NCI-H2196 treated with DMSO at 0.1 percent for 48 hours (cell line): Measurements from ENCODE around the gene NPC1L1.

Experiments used
- DNase-seq: peaks from one replicate; lab custom pipeline; 2025; ENCODE audit not compliant: unreplicated experiment; lab: John Stamatoyannopoulos, UW

NPC1L1 gene

GRCh38 chr7:44538093-44538797 is 2.9 kb downstream of the NPC1L1 start:
- no peak for DNase-seq

- DNase-seq: no peak
These were observed 3.7 kb downstream of the NPC1L1 start for GRCh38 chr7:44537442-44537841.

DNA sequence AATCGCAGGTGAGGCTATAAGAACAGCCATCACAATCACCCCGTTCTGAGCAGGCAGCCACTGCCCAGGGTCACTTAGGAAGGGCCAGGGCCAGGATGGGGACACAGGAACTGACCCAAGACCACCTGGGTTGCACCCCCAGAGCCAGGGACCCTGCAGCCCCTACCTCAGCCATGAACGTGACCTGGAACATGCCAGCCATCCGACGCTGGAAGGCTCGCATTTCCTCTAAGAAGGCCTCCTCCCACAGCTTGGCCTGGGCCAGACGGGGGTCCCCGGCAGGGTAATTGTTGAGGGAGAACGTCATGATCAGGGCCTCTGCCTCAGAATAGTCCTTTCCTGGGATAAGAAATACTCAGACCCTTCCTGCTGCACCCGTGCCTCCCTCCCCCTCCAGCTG is 5.0 kb downstream of the NPC1L1 start:
- no peak for DNase-seq

DNA sequence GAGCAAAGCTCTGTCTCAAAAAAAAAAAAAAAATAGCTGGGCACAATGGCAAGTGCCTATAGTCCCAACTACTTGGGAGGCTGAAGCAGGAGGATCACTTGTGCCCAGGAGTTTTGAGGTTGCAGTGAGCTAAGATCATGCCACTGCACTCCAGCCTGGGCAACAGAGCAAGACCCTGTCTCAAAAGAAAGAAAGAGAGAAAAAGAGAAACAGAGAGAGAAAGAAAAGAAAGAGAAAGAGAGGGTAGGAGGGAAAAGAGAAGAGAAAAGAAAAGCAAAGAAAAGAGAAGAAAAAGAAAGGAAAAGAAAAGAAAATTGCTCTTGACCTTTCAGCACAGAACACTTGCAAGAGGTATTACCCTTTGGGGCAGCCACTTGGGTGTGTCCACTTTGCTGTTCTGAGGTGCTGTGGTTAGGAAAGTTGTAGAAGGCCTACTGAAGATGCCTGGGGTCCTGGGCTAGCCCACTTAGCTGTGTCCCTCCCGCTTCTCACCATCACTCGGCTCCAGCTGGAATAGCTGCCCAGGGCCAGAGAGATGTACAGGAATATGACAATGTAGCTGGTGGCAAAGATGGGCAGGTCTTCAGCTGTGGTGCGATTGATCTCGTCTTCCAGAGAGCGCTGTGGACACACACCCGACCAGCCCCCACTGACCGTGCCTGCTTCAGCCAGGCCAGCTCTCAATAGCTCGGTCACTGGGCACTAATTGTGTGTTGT is 5.6 kb downstream of the NPC1L1 start:
- no peak for DNase-seq

GRCh38 chr7:44534501-44534900 is 6.6 kb downstream of the NPC1L1 start:
- peak; percentile 21 for DNase-seq

DNA sequence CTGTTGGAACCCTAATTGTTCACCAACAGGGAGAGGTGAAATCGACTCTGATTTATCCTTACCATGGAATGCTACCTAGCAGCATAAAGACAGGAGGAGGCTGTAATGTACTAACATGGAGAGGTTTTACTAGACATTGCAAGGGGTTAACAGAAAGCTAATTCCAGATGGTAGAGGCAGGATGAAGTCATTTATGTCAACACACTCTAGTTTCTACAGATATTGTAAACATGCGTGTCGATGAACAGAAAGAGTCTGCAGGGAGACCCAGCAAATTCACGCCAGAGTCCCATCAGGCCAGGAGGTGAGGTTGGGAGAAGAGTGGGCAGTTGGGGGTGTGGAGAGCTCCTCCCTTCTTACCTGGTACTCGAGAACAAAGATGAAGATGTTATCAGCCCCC is 7.0 kb downstream of the NPC1L1 start:
- peak; percentile 46 for DNase-seq

DNA sequence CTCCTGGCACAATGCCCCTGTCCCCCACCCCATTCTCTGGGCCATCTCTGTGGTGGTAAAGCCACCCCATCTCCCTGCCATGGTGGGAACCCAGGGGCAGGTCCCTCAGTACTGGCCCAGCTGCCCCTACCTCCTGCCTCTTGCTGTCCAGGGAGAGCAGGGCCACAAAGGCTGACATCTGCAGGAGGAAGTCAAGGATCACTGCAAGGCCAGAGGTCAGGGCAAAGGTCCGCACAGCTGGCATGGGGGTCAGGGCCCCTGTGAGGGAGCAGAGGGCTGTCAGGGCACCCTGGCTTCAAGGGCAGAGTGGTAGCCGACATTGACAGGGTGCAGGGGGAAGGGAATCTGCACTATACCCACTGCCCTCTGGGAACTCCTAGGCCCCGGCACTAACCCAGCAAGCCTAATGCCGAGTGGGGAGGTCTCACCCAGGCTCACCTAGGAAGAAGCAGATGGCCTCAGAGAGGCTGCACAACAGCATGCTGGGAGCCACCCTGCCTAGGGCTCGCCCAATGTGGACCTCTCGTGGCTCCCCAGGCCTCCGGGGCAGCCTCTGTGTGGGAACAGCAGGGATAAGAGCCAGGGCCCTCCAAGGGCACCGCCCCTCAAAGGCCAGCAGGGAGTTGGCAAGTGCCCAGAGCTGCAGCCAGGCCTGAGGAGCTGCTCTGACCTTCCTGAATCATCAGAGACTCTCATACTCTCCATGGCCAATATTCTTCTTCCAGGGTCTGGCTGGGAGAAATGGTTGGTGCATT is 7.7 kb downstream of the NPC1L1 start:
- peak; percentile 46 for DNase-seq

DNA sequence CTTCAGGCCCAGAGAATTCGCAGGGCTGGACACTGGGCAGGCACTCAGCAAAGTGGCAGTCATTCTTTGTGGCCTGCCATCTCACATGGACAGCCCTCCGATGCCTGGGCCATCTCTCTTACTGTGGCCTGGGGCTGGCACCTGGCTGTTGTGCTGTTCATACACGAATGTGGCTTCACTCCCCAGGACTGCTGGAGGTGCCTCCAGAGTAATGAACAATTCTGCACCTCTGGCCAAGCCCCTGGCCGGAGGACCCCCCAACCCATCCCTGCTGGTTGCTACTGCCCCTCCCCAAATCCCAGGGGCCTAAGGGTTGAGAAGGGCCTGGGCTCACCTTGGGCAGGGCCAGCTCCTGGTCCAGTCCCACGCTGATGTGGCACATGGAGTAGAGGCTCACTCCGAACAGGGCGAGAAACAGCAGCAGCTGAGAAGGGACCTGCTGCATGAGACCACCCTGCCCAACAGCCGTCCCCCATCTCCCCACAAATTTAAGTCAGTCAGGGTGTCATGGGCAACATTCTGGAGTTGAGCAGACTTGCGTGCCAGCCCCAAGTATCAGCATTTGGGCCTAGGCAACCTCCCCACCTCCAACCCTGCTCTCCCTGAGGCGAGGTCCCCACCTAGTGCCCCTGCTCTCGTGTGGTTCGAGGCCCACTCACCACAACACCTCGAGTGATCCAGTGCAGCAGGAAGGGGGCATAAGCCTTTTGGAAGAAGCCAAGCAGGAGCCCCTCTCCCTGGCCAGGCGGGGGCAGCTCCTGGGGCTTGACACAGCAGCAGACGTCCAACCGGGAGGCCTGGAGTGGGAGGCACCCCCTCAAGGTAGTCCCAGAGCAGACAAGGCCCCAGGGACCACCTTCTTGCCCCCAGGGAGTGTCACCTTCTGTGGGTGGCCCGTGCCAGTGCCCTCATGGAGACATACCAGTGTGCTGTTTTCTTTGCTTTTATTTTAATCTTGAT is 9.4 kb downstream of the NPC1L1 start:
- no peak for DNase-seq

DNA sequence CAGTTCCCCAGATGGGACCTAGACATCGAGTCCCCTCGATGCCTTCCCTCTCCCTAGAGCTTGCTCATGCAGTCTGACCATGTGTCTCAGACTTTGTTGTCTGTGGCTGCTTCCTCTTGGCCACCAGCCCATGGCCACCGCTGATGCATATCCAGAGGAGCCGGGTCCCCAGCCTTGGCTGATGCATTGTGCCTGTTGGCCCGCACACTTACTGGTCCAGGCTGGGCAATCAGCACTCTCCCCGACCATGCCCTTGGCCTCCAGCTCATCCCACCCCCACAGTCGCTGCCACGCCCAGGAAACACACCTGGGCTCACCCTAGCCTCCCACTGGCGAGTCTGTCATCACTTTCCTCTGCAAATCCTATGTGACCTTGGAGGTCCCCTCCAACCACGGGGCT is 10.1 kb downstream of the NPC1L1 start:
- no peak for DNase-seq

GRCh38 chr7:44524811-44525388 is 16.2 kb downstream of the NPC1L1 start:
- DNase-seq: no peak

DNA sequence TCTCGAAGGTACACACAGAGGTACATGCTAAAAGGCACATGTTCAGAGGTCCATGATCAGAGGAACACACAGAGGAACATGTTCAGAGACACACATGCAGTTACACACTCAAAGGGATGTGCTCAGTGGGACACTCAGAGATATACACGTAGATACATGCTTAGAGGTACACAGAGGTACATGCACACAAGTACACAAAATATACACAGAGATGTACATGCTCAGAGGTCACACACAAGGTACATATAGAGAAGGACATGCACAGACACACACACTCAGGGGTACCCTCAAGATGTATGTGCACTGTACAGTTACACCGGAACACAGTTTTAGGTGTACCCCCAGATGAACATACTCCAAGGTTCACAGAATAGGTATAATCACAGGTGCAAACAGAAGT is 18.8 kb downstream of the NPC1L1 start:
- no peak for DNase-seq

- DNase-seq: no peak
These were observed 19.6 kb downstream of the NPC1L1 start for GRCh38 chr7:44521347-44522095.

- no peak for DNase-seq
These were observed 20.6 kb downstream of the NPC1L1 start for GRCh38 chr7:44520574-44520973.

GRCh38 chr7:44519546-44519945 is 21.6 kb downstream of the NPC1L1 start:
- DNase-seq: no peak

DNA sequence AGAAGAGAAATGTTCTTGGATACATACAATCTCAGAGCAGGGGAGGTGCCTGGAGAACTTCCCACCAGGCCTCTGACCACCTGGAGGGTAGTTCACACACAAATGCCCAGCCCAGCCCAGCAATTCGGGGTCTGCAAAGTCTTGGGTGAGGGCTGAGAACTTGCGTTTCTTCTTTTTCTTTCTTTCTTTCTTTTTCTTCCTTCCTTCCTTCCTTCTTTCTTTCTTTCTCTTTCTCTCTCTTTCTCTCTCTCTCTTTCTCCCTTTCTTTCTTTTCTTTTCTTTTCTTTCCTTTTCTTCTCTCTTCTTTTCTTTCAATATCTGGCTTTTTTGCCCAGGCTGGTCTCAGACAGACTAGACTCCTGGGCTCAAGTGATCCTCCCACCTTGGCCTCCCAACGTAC is 22.4 kb downstream of the NPC1L1 start:
- DNase-seq: no peak

DNA sequence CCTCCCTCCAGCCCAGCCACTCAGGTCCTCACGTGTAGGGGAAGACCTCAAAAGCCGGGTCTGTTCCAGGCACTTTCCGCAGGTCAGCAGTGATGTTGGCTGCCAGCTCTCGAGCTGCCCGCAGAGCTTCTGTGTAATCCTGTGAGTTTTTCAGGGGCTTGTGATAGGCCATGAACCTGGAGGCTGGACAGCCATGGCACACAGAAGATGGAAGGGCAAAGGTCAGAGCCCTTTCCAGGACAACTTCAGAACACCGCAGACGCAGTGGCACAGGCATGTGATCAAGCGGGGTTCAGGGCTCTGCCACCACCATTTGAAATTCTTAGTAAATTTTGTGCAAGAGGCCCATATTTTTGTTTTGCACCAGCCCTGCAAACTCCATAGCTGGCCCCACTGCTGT is 24.0 kb downstream of the NPC1L1 start:
- DNase-seq: no peak

DNA sequence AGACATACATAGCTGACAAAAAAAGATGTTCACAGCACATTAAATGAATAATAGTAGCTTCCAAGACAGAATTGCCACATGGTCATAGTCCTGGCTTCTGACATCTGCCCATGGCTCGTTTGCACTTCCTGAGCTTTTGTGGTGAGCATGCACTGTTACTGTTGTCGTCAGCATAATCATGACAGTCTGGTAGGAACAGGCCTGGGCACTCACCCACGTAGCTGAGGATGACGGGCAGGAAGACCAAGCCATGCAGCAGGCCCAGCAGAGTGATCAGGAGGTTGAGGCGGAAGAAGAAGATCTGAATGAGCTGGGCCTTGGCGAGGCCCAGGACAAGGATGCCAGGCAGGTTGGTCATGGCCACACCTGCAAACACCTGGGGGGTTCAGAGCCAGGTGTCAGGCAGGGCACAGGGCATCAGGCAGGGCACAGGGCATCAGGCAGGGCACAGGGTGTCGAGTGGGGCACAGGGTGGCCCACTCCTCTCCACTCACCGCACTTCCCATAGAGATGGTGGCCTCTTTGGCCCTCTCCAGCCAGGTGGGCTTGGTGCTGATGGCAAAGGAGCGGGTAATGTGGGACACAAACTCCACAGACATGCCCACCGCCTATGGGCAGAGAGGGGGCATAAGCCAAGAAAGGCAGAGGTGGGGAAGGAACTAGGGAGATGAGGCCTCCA is 25.4 kb downstream of the NPC1L1 start:
- no peak for DNase-seq

DNA sequence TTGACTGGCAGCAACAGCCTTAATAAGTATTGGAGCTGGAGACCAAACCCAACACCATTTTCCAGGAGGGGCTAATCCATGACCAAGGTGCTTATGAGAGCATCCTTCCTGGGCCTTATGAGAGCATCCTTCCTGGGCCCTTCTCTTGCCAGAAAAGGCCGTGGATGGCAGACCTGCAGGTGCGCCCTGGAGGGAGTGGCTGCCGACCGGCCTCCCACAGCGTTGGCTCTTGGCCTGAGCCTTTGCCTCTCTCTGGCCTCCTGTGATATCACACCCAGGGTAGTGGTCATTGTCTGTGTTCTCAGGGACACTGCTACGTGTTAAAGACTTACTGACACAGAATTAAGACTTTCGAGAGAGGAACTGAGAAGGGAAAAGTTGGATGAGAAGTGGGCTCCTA is 28.4 kb downstream of the NPC1L1 start:
- DNase-seq: no peak

- no peak for DNase-seq
These were observed 29.2 kb downstream of the NPC1L1 start for GRCh38 chr7:44511863-44512468.
